Stimulated activated CD8-positive, alpha-beta memory T cell treated with anti-CD3 and anti-CD28 coated beads, Interleukin-4, amount 100 ng/mL, for 48 hours (primary cell): Measurements from ENCODE around the gene IL1R1.

Experiments used
- DNase-seq: peaks from one replicate; pipeline ENCODE4 v3.0.0-alpha.2; 2020

Gene IL1R1

DNA sequence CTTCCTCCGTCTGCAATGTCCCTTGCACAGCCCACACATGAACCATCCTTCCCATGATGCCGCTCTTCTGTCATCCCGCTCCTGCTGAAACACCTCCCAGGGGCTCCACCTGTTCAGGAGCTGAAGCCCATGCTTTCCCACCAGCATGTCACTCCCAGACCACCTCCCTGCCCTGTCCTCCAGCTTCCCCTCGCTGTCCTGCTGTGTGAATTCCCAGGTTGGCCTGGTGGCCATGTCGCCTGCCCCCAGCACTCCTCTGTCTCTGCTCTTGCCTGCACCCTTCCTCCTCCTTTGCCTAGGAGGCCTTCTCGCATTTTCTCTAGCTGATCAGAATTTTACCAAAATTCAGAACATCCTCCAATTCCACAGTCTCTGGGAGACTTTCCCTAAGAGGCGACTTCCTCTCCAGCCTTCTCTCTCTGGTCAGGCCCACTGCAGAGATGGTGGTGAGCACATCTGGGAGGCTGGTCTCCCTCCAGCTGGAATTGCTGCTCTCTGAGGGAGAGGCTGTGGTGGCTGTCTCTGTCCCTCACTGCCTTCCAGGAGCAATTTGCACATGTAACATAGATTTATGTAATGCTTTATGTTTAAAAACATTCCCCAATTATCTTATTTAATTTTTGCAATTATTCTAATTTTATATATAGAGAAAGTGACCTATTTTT is 35.4 kb downstream of the IL1R1 start:
- DNase-seq, result no peak

DNA sequence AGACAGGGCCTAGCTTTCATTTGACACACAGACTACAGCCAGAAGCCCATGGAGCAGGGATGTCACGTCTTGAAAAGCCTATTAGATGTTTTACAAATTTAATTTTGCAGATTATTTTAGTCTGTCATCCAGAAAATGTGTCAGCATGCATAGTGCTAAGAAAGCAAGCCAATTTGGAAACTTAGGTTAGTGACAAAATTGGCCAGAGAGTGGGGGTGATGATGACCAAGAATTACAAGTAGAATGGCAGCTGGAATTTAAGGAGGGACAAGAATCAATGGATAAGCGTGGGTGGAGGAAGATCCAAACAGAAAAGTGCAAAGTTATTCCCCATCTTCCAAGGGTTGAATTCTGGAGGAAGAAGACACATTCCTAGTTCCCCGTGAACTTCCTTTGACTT is 36.5 kb downstream of the IL1R1 start:
- DNase-seq, result no peak

GRCh38 chr2:102179788-102180686 is 37.5 kb downstream of the IL1R1 start:
- DNase-seq, result no peak

DNA sequence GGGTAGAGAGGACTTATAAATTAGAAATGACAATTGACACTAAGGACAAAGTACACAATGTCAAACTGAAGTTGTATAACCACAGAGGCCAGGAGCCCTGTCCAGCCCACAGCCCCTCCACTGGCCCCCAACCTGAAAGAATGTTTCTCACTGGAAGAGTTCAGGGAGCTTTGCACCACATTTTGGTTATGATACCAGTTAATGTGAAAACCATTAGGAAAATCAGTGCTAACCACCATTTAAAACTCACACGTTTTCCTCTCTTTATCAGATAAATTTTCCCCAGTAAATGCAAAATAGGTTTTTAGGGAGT is 38.1 kb downstream of the IL1R1 start:
- no peak for DNase-seq

DNA sequence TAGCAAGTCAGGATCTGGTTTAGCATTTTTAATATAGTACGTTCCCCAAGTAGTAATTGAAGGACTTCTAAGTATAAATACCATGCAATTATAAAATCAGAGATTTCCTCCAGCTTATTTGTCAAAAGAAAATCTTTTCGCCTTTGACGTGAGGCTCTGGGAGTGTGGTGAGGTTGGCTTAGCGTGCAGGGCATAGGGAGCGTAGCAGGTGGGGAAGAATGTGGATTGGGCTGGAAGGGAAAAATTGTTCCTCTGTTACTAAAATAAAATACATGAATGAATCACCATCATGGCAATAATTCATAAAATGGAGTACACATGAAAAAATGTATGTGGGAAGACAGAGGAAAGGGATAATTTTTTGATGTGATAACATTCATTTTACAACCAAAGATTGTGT is 38.8 kb downstream of the IL1R1 start:
- DNase-seq, result no peak

DNA sequence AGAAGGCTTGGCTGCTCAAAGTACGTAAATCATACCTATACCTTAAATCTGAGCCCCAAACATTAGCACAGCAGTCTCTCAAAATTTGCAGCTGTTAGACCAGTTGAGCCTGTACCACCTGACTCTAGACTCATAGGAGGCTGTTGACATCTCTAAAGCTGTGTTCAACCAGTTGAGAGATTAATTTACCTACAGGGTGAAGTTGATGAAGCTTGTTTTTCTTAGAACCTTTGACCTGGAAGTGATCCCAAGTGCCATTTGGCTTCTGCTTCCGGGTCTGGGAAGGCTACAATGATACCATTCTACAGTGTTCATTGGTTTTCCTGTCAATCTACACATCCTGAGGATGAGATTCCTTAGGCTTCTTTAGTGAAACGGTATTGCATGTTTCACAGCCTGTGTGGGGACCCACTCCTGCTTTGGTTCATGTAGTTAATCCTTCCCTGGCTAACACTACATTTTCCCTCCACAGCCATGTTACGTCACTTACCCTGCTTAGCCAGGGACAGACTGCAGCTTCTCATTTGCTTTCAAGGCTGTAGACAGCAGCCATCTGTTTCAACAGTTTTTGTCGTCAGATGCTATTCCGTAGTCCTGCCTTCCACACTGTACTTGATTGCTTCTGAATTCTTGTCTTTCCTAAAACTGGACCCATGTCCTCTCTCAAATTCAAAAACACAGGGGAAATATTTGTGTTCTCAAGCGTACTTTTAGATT is 39.5 kb downstream of the IL1R1 start:
- DNase-seq, result no peak

GRCh38 chr2:102184018-102184417 is 41.5 kb downstream of the IL1R1 start:
- no peak for DNase-seq

DNA sequence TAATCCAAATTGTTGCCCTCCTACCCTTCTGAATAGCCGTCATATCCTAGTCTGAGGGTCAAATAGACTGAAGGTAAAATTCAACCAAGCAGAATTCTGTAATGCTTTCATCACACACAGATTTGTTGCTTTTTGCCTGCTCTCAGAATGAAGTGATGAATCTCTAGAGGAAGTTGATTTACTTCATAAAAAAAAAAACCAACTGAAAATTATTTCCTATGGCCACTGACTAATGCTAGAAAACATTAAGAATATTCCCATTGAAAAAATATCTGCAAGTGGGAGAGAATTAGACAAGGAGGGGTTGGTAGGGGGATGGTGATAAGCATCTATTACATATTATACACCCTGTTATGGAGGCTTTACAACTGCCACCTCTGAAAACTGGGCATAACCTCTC is 42.0 kb downstream of the IL1R1 start:
- DNase-seq, result no peak

- no peak for DNase-seq
These were observed 42.8 kb downstream of the IL1R1 start for GRCh38 chr2:102185347-102185746.

- DNase-seq, result no peak
These were observed 44.4 kb downstream of the IL1R1 start, which contains the start of gene IL1RL2 for GRCh38 chr2:102186791-102187495. TSS of gene IL1RL2 (plus strand) at chr2:102187023. CDS start at chr2:102187868, 845 bp downstream.

GRCh38 chr2:102187496-102188150 is 45.1 kb downstream of the IL1R1 start:
- peak; percentile 62 for DNase-seq

GRCh38 chr2:102190430-102191107 is 48.0 kb downstream of the IL1R1 start:
- DNase-seq, result no peak

DNA sequence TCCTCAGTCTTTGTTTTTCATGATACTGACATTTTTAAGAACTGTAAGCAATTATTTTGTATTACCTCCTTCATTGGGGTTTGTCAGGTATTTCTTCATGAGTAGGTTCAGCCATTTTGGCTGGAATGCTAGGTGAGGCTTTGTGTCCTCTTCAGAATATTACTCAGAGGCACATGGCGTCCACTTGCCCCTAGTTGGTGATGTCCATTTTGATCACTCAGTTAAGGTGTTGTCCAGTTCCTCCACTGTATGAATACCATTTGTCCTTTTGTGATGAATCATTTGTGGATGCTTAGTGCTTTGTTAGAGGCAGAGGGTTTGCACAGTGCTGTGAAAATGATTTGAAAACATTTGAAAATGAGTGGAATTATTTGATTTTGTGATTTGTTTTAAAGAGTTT is 49.0 kb downstream of the IL1R1 start:
- no peak for DNase-seq

DNA sequence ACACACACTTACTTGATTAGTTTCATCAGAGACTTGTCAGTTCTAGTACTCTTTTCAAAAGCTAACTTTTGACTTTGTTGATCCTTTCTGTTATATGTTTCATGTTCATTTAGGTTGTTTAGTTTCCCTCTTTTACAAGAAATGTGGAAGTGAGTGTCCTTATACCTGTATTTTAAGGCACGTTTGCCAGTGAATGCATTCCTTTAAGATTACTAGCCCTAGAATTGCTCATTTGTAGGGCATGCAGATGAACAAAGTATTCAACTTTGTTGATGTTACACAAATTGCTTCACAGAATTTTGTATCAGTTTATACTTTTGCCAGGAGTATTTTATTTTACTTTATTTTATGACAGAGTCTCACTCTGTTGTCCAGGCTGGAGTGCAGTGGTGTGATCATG is 50.5 kb downstream of the IL1R1 start:
- DNase-seq, result no peak

GRCh38 chr2:102194609-102195268 is 52.2 kb downstream of the IL1R1 start:
- DNase-seq, result no peak

GRCh38 chr2:102197389-102198137 is 55.0 kb downstream of the IL1R1 start:
- no peak for DNase-seq

- no peak for DNase-seq
These were observed 58.0 kb downstream of the IL1R1 start for GRCh38 chr2:102200539-102200938.

- no peak for DNase-seq
These were observed 62.1 kb downstream of the IL1R1 start for GRCh38 chr2:102204638-102205037.

DNA sequence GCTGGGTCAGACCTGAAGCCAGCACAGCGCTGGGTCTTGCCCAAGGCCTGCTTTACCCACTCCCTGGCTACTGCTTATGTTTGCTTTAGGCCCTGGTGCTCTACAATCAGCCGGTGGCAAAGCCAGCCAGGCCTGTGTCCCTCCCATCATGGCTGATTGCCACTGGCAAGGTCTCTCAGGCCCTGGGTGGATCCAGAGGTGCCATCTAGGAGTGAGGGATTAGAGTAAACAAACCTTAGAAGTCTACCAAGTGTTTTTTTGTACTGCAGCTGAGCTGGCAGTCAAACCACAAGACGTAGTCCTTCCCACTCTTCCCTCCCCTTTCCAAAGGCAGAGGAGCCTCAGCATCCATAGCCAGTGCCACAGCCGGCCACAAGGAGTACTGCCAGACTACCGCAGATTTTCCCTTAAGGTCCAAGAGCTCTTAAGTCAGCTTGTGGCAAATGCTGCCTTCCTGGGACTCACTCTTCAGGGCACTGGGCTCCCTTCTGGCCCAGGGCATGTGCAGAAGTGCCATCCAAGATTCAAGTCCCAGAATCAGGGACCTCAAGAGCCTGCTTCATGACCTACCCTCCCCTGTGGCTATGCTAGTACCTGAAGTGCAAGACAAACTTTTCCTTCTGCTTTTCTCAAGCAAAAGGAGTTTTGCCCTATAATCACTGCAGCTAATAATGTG is 64.3 kb downstream of the IL1R1 start:
- no peak for DNase-seq

DNA sequence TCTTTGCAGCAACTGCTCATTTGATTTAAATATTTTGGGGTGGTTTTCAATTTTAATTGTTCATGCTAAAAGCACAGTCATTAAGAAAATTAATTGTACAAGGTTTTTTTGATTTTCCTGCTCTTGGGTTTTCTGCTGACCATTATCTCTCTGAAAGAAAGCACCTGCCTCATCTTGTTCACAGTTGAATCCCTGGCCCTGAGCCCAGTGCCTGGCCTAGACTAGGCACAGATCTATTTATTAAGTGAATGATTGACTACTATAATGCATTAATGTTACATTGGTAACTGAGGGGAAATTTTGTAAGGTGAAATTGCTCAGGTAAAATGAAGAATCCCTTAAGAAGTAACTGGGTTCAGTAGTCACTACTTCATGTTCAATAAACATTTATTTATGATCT is 66.2 kb downstream of the IL1R1 start:
- no peak for DNase-seq
